ENCODE data around the gene PCNT.

GRCh38 chr21:46381541-46381940 is 57.6 kb downstream of the PCNT start:
- TF ChIP-seq, protein P1, sequence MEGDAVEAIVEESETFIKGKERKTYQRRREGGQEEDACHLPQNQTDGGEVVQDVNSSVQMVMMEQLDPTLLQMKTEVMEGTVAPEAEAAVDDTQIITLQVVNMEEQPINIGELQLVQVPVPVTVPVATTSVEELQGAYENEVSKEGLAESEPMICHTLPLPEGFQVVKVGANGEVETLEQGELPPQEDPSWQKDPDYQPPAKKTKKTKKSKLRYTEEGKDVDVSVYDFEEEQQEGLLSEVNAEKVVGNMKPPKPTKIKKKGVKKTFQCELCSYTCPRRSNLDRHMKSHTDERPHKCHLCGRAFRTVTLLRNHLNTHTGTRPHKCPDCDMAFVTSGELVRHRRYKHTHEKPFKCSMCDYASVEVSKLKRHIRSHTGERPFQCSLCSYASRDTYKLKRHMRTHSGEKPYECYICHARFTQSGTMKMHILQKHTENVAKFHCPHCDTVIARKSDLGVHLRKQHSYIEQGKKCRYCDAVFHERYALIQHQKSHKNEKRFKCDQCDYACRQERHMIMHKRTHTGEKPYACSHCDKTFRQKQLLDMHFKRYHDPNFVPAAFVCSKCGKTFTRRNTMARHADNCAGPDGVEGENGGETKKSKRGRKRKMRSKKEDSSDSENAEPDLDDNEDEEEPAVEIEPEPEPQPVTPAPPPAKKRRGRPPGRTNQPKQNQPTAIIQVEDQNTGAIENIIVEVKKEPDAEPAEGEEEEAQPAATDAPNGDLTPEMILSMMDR (IDR thresholded peaks at IDR 0.05) = no peak
- no peak for TF ChIP-seq POLR2A (IDR thresholded peaks at IDR 0.05)
